Tibial nerve (tissue), 3 donors: ENCODE measurements around the gene TNK2.

Source experiments
- CTCF ChIP-seq, 5 experiments: fragments of 200-600 bp in 3 of 5; fragments of 450-650 bp in 2 of 5; sonication (generic) in 3 of 5; IDR thresholded peaks; one replicate each; pipeline ENCODE4 v1.5.1; 2016 to 2019; ENCODE audit warnings: antibody characterized with exemption in 5 of 5, mild to moderate bottlenecking in 3 of 5, moderate library complexity in 2 of 5
- POLR2A ChIP-seq, 2 donors: fragments of 450-650 bp; IDR thresholded peaks; one replicate each; pipeline ENCODE4 v1.6.1; 2017; ENCODE audit warnings: antibody characterized with exemption in 2 of 2, mild to moderate bottlenecking in 2 of 2, moderate library complexity in 2 of 2

DNA sequence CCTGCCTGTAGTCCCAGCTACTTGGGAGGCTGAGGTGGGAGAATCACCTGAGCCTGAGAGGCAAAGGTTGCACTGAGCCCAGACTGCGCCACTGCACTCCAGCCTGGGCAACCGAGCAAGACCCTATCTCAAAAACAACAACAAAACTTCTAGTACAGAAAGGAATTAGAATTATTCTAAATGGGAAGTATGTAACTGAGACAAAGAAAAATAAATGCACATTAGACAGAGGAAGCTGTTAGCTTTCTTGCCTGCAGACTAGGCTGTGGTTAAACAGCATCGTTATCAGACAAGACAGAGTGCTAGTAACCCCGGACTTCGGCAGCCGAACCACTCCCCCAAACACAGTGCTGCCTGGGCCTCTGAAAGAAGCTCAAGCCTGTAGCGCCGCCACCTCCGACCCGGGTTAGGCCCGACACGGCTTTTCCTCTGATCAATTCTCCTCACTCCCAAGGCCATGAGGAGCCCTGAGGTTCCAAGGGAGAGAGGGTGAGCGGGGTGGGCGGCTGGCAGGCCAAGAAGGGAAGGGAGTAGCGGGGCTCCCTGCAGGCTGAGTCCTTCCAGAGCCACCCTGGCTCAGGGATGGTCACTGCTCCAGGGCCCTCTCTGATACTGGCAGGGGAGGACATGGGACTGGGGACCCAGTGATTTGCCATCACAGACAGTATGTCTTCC lies 51.8 kb downstream of the TNK2 start:
- TF ChIP-seq CTCF (IDR thresholded peaks at IDR 0.05), result no peak
- no peak for TF ChIP-seq POLR2A (IDR thresholded peaks at IDR 0.05)
